NCI-H1417 treated with DMSO at 0.1 percent for 48 hours (cell line): ENCODE results near the gene ABCA7.

Source experiments
- DNase-seq: peaks from one replicate; lab custom pipeline; 2025; lab: John Stamatoyannopoulos, UW

Gene ABCA7

DNA sequence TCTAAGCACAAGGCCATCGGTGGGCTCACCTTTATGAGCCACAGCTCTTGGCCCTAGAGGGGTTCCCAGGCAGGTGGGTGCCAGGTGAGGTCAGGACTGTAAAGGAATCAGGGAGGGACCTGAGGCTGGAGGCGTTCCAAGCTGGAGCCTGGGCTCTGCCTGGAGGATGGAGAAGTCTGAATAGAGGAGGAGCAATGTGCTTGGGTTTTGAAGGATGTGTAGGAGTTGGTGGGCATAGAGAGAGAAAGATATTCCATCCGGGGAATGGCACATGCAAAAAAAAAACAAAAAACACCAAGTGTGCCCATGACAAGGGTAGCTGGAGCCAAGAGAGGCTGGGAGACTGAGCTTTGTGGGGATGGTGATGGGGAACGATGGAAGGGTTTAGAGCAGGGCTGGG is 37.3 kb upstream of the ABCA7 start:
- no peak for DNase-seq

DNA sequence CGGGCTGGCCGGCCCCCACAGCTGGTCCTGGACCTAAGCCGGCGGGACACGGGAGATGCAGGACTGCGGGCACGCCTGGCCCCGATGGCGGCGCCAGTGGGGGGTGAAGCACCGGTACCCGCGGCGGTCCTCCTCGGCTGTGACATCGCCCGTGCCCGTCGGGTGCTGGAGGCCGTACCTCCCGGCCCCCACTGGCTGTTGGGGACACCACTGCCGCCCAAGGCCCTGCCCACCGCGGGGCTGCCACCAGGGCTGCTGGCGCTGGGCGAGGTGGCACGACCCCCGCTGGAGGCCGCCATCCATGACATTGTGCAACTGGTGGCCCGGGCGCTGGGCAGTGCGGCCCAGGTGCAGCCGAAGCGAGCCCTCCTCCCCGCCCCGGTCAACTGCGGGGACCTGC is 36.6 kb upstream of the ABCA7 start:
- DNase-seq = no peak

DNA sequence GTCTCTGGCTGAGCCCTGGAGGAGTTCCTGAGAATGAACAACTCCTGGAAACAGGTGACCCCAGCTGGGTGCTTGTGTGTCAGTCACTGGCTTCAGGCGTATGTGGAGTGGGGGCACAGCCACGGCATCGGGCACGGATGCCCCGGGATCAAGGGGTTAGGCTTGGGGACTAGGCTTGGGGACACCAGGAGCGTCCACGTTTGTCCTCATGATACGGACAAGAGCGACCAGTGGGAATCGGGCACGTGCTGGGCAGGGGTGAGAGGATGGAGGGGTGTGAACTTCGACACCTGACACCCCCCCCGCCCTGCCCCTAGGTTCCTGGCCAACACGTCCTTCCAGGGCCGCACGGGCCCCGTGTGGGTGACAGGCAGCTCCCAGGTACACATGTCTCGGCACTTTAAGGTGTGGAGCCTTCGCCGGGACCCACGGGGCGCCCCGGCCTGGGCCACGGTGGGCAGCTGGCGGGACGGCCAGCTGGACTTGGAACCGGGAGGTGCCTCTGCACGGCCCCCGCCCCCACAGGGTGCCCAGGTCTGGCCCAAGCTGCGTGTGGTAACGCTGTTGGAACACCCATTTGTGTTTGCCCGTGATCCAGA is 35.6 kb upstream of the ABCA7 start:
- no peak for DNase-seq

DNA sequence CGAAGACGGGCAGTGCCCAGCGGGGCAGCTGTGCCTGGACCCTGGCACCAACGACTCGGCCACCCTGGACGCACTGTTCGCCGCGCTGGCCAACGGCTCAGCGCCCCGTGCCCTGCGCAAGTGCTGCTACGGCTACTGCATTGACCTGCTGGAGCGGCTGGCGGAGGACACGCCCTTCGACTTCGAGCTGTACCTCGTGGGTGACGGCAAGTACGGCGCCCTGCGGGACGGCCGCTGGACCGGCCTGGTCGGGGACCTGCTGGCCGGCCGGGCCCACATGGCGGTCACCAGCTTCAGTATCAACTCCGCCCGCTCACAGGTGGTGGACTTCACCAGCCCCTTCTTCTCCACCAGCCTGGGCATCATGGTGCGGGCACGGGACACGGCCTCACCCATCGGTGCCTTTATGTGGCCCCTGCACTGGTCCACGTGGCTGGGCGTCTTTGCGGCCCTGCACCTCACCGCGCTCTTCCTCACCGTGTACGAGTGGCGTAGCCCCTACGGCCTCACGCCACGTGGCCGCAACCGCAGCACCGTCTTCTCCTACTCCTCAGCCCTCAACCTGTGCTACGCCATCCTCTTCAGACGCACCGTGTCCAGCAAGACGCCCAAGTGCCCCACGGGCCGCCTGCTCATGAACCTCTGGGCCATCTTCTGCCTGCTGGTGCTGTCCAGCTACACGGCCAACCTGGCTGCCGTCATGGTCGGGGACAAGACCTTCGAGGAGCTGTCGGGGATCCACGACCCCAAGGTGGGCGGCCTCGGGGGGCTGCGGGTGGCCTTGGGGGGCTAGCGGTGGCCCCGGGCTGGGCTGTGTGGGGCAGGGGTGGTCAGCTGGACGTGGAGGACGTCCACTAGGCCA is 34.9 kb upstream of the ABCA7 start:
- no peak for DNase-seq

DNA sequence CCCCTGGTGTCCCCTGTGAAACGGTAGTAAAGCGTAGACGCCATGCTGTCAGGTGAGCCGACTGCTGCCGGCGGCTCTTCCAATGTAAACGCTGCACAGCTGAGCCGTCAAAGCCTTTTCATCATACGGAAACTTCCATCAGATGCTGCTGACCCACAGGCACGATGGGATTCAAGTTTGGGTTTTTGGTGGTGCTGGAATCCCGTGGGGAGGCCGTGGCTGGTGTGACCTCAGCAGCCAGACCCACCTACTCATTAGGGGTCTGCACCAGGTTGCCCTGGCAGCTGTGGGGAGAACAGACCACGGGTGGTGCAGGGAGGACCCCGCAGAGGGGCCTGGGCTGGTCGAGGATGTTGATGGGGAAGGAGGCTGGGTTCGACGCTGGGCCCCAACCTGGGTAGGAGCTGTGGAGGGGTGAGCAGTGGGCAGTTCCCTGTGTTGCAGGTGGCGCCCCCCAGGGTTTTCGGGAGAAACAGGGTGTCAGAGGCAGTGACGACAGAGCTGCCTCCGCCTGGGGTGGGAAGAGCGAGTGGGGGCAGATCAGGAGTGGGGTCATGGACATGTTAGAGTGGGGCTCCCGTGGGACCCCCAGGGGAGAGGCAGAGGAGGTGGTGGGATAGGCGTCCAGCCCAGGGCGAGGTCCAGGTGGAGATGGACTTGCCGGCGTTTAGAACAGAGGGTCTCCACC is 33.1 kb upstream of the ABCA7 start:
- no peak for DNase-seq

DNA sequence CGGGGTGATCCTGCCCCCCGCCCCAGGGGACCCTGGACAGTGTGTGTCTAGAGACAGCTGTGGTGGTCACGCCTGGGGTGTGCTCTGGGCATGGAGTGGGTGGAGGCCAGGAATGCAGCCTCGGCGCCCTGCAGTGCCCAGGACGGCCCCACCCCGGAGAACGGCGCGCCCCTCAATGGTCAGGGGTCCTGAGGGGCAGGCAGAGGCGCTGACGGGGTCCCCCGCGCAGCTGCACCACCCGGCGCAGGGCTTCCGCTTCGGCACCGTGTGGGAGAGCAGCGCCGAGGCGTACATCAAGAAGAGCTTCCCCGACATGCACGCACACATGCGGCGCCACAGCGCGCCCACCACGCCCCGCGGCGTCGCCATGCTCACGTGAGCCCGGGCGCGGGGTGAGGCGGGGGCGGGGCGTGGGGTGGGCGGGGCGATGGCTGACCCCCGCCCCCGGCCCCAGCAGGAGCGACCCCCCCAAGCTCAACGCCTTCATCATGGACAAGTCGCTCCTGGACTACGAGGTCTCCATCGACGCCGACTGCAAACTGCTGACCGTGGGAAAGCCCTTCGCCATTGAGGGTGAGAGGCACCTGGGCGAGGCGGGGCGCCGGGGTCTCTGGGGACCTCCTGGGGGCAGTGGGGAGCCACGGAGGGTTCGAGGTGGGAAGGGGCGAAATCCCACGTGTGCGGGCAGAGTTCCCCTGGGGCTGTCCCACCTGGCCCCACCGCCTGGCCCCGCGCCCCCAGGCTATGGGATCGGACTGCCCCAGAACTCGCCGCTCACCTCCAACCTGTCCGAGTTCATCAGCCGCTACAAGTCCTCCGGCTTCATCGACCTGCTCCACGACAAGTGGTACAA is 32.3 kb upstream of the ABCA7 start:
- no peak for DNase-seq

DNA sequence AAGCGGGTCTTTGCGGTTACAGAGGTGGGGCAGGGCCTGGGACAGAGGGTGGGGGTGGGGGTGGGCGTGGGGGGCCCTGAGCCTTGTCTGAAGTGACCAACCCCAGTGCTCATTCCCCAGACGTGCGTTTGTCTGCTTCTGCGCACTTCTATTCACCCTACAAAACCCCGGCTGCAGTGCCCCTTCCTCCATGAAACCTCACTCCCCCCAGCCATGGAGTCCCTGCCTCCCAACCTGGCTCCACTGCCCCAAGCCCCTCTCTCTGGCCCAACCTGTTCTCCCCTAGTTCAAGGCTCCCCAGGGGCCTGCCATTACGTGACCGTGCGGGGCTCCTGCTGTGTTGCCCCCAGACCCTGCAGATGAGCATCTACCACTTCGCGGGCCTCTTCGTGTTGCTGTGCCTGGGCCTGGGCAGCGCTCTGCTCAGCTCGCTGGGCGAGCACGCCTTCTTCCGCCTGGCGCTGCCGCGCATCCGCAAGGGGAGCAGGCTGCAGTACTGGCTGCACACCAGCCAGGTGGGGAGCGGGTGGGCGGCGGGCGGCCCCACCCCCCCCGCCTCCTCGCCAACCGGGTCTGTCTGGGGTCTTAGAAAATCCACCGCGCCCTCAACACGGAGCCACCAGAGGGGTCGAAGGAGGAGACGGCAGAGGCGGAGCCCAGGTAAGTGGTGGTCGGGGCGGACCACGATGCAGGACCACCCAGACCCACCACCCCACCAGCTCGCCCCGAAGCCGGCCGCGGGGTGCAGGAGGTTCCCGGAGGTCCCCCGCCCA is 31.5 kb upstream of the ABCA7 start:
- DNase-seq = no peak

DNA sequence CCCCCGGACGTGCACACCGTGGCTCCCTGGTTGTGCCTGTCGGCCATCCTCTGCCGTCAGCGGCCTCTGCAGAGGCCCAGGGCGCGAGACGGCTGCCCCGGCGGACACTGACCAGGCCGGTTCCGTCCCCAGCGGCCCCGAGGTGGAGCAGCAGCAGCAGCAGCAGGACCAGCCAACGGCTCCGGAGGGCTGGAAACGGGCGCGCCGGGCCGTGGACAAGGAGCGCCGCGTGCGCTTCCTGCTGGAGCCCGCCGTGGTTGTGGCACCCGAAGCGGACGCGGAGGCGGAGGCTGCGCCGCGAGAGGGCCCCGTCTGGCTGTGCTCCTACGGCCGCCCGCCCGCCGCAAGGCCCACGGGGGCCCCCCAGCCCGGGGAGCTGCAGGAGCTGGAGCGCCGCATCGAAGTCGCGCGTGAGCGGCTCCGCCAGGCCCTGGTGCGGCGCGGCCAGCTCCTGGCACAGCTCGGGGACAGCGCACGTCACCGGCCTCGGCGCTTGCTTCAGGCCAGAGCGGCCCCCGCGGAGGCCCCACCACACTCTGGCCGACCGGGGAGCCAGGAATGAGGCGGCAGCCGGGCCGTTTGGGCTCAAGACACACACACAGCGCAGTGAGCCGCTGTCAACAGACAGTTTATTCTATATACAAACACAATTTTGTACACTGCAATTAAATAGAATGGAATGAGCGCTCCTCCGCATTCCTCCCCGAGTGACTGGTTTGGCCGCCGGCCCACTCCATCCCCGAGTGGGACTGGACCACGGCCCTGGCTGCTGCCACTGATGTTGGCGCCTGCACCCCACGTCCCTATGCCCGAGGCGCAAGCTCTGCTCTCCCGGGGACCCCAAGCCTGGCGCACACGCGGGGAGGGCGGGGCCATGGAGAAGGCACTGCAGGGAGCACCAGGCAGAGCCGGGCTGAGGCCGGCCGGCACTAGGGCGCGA is 30.6 kb upstream of the ABCA7 start:
- DNase-seq = no peak

DNA sequence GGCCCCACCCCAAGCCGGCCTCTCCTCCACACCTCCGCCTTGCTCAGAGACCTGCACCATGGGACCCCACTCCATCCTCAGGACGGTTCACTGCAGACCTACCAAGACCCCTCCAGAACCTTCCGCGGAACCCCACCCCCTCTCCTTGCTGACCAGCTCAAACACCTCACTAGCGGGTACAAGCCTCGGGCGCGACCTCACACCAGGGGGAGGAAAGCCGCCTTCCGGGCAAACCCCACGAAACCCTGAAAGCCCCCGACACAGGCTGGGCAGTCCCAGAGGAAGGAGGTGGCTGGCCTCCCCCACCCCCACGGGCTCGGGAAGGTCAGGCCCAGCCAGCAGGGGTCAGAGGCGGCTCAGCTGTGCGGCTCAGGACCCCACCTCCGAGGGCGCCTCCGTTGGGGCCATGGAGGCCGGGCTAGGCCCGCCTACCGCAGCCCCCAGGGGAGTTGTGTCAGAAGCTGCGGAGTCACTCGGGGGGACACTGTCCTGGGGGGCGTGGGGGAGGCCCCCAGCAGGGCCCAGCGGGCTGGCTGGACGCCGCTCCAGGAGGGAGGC is 29.8 kb upstream of the ABCA7 start:
- DNase-seq = no peak

DNA sequence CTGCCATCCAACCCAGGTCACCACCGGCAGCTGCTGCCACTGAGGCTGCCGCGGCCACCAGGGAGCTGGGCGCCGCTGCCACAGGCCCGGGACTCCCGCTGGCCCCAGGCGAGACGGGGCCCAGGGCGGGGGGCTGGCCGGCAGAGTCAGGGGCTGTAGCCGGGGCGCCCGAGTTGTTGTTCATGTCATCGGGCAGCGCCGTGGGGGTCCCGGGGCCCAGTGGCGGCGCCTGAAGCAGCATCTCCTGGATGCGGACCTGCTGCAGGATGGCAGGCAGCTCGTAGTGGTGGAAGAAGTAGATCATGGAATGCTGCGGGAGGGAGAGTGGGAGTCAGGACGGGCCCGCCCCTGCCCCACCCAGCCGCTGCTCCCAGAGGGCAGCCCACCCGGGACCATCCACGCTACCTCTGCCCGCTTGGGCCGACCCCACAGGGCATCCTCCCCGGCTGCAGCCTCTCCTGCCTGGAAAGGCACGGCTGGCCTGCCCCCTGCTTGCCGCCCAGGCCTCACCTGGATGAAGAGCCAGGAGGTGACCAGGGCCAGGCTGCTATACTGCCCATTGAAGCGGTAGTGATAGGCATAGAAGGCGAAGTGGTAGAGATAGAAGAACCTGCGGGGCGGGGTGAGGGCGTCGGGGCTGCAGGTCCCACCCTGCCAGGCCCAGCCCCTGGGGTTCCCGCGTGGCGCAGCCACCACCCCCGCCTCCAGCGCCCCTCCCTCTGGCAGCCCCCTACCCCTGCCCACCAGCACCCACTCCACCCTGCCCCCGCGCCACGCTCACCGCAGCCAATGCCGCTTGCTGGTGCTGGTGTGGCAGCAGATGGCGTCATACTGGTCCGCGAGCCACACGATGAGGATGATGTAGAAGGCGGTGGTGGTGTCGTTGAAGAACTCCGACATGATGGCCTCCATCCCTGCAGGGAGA is 29.1 kb upstream of the ABCA7 start:
- no peak for DNase-seq

DNA sequence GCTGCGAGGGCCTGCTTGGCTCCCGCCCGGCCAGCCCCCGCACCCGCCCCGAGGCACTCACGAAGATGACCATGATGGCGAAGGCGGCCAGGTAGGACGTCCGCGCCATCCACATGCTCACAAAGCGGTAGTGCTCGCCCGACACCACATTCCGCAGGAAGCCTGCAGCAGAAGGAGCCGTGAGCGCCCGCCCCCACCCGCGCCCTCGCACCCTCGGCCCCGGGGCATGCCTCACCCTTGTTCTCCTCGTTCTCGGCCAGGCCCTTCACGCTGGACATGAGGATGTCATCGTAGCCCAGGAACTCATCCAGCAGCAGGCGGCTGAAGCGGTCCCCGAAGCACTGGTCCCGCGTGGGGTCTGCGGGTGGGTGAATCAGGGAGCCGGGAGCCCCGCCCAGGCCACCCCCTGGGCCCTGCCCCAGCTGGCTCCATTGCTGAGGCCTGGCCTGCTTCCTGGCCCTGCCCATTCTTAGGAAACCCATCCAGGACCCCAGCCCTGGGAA is 28.0 kb upstream of the ABCA7 start:
- DNase-seq = no peak

DNA sequence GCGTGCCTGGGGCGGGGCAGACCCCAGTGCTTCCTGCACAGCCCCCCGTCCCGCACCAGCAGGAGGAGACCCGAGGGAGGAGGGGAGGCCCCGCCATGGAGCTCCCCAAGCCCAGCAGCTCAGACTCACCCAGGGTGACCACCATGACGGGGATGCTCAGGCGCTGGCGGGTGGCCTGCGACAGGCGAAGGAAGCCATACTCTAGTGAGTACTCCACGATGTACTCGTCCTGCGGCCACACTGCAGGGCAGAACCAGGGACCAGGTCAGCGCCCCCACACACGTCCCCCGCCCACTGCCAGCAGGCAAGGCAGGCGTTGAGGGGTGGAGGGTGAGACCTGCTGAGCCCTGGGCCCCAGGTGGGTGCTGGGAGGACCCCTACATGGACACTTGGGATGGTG is 27.6 kb upstream of the ABCA7 start:
- DNase-seq = no peak

DNA sequence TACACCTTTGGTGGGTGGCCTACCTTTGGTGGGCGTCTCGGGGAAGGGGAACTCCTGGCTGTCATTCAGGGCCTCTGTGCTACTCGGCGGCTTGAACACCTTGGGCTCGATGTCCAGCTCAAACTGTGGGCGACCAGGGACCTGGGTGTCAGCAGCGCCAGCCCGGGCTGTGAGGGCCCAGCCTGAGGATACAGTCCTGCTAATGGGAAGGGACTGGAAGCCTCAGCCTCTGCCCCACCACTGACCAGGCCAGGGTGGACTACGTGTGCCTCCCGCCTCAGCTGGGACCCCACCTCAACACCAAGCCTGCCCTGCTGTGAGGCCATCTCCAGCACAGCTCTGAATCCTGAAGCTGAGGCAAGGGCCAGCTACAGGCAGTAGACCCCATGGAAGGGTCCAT is 26.7 kb upstream of the ABCA7 start:
- no peak for DNase-seq

DNA sequence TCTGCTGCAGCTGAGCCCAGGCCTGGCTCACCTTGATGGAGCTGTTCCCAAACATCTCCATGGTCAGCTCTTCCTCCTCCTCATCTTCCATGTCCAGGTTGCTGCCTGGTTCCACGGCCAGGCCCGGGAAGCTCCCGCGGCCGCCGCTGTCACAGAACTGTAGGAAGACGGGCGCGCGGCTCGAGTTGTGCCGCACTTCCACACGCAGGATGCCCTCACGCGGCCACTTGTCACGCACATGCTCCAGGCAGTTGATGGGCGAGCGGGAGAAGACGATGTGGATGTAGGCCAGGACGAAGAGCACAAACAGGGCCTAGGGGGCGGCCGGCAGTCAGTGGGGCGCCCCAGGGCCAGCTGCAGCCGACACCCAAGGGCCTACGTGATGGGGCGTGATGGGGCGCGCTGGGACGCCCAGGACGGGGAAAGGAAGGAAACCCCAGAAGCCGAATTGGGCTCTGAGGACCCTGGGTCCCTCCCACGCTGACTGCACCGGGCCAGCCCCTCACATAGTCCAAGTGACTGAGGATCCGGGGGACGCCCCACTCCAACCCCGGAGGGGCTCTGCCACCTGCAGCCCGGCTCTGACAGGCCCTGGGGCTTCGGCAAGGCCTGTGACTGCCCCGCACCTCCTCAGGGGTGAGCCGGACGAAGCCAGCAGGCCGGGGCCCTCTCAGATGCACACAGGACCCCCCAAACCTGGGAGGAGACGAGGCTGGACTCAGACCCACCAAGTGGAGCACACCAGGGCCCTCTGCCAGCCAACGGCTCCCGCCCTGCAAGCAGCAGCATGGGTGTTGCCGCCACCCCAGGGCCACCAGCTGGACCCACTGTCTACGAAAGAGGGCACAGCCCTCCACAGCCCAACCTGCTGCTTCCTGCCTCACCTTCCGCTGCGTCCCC is 25.5 kb upstream of the ABCA7 start:
- no peak for DNase-seq

DNA sequence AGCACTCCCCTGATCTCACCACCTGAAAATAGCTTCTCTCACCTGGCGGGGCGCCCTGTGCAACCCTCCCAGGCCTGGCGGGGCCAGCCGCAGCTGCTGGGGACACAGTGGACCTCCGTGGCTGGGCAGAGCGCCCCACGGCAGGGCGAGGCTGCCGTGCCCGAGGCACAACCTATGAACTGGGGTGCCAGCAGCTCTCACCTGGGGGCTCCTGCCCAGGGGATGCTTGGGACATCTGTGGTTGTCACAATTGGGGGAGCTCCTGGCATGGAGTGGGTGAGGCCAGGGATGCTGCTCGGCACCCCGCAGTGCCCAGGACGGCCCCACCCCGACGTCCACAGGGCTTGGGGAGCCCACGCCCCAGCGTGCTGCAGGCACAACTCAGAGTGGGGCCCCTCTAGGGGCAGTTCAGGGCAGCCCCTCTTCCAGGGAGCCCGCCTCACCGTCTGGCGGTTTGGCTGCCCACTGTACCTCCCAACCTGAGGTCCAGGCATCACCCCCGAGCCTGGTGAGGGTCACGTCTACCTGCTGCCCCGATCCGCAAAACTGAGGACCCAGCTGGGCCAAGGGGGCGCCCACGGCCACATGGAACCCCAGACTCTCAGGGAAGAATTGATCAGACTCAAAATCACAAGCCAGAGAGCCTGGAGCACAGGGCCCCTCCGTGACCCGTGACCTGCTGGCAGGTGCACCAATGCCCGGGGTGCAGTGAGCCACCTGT is 24.7 kb upstream of the ABCA7 start:
- no peak for DNase-seq

DNA sequence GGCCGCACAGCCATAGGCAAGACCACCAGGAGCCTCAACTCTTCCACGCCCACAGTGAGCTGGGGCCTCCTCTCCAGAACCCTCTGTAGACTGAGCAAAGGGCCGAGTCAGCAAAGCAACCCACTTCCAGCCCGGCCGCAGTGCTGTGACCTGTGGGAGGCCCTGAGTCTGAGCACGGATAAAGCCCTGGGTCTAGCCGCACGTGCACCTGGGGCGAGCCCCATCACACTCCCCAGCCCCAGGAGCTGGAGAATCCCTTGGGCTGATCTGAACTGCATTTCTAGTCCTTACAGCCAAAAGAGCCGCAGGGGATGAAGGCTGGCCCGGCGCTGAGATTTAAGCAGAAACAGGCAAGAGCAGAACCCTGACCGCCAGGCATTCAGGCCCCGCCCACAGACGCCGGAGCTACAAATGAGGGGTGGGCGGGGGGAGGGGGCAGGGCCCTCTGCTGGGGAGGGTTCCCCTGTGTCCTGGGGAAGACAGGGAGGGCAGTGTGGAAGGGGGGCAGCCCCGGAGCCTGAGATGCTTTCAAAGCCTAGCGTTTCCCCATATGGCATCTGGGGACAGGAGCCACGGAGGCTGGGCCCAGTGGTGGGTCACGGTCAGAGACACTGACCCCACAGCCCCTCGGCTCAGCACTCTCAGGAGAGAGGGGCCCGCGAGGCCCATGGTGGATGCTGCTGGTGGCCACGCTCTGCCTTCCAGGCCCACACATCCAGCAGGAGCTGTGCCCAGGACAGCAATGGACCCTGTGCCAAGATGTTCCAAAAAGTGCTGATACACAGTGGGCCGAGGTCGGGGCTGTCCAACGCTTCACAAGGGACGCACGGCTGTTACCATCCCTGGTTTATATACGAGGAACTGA is 23.9 kb upstream of the ABCA7 start:
- DNase-seq = no peak
